B cell (primary cell): ENCODE results near the gene TOP2B.

Source experiments
- CTCF ChIP-seq: fragments of 200-600 bp; IDR thresholded peaks from one replicate; pipeline ENCODE4 v1.8.0; 2022; ENCODE audit warnings: antibody characterized with exemption, mild to moderate bottlenecking
- EZH2 ChIP-seq: IDR thresholded peaks from 2 replicates; pipeline ENCODE4 v1.6.1; 2012; ENCODE audit warnings: borderline replicate concordance, low read depth, mild to moderate bottlenecking, moderate library complexity, low read length; ENCODE audit not compliant: insufficient read depth, poor library complexity, severe bottlenecking

GRCh38 chr3:25578059-25578458 lies 86.6 kb downstream of the TOP2B start:
- TF ChIP-seq CTCF = no peak
- TF ChIP-seq EZH2 = no peak
